HG03039 (cell line): ENCODE results near the gene MYL12A.

Source experiments
- ATAC-seq: cut with Tn5 transposase; IDR thresholded peaks from one replicate; pipeline ENCODE4 v1.9.1; 2021; ENCODE audit warnings: mild to moderate bottlenecking, moderate library complexity; ENCODE audit not compliant: unreplicated experiment

MYL12A gene

GRCh38 chr18:3281456-3282400 is 34.1 kb downstream of the MYL12A start:
- ATAC-seq = no peak

- ATAC-seq = no peak
Observed at GRCh38 chr18:3283253-3283863, 35.8 kb downstream of the MYL12A start.

- ATAC-seq = no peak
Observed at GRCh38 chr18:3283908-3284307, 36.3 kb downstream of the MYL12A start.

- ATAC-seq = no peak
Observed at GRCh38 chr18:3284501-3284900, 36.9 kb downstream of the MYL12A start.

GRCh38 chr18:3286159-3286558 is 38.6 kb downstream of the MYL12A start:
- ATAC-seq = no peak

GRCh38 chr18:3293196-3293951 is 45.8 kb downstream of the MYL12A start:
- ATAC-seq = no peak

GRCh38 chr18:3294435-3295080 is 47.0 kb downstream of the MYL12A start:
- no peak for ATAC-seq

- peak; percentile 99 for ATAC-seq
Observed at GRCh38 chr18:3297025-3297984, 49.7 kb downstream of the MYL12A start.

GRCh38 chr18:3304832-3305231 is 57.2 kb downstream of the MYL12A start:
- ATAC-seq = no peak

- ATAC-seq = no peak
Observed at GRCh38 chr18:3305354-3305762, 57.8 kb downstream of the MYL12A start.
